DMS79 (cell line): Measurements from ENCODE around the gene LIM2.
A peak's percentile ranks its signal among the peaks of the same experiment; 100 is the strongest.

Experiments
- DNase-seq: peaks from one replicate; lab custom pipeline; 2025; lab: John Stamatoyannopoulos, UW

Gene LIM2

GRCh38 chr19:51396175-51396574 lies 8.4 kb upstream of the LIM2 start:
- no peak for DNase-seq

GRCh38 chr19:51394050-51394836 lies 6.5 kb upstream of the LIM2 start:
- DNase-seq, result peak; percentile 98

DNA sequence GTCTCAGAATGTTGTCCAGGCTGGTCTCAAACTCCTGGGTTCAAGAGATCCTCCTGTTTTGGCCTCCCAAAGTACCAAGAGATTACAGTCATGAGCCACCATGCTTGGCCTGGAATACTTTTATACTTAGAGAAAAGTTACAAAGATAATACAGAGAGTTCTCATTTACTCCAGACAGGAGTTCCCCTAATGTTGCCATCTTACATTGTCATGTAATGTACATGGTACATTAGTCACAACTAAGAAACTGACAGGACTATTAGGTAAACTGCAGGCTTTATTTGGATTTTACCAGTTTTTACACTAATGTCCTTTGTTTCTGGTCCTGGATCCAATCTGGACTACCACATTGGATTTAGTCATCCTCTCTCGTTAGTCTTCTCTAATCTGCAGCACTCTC lies 4.9 kb upstream of the LIM2 start:
- no peak for DNase-seq

GRCh38 chr19:51391073-51391611 lies 3.4 kb upstream of the LIM2 start:
- no peak for DNase-seq

DNA sequence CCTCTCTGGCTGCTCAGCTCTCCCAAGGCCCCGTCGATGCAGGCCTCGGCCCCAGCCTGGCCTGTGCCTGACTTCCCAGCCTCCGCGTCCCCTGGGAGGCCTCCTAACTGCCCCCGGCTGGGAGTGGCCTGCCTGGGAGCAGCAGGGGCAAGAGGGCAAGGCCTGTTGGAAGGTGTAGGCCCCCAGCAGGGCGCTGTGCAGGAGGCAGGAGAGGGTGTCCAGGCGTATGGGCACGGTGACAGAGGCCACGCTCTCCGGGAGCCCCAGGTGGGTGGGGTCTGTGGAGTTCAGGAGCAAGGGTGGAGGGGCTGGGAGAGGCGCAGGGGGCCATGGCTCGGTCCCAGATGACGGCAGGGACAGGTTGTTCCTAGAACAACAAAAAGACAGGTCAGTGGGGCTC lies 1.4 kb upstream of the LIM2 start:
- no peak for DNase-seq

DNA sequence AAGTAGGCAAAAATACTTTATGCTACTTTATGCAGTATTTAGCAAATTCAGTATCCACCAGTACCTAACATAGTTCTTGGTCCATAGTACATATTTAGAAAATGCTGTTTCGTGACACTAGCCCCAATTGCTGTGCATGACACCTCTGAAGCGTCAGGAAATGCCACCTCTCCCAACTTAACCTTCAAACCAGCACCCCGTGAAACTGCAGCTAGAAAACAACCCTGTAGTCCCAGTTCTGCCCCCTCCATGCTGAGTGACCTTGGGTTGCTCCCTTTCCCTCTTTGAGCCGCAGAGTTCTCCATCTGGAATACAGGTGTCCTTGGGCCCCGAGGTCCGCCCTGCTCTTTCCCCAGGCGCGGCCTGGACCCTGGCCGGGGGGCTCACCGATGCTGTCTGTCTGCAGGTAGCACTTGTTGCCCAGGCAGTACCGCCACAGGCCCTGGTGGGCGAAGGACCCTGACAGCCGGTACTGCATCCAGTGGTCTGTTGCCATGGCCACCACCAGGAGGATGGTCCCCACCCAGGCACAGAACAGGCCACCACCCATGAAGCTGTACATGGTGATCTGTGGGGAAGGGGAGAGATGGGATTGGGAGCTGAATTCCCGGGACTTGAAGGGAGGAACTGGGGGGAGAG lies 773 bp downstream of the LIM2 start:
- DNase-seq, result no peak

DNA sequence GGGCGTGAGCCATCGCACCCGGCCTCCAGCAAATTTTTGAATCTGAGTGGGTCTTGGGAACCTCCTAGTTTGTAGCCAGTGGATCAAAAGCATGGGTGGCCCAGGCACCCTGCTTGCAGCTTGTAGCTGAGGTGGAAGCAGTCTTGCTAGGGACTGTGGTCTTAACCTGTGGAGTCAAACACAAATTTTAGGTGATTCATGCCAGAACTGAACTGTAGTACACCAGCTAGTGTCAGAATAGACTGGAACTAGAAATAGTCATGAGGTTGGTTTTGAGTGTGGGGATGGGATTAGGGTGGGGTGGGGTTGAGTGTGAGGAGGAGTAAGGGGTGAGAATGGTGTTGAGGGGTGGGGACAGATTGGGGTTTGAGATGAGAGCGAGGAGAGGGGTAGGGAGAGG lies 5.8 kb downstream of the LIM2 start:
- no peak for DNase-seq

- no peak for DNase-seq
Measured at GRCh38 chr19:51380379-51380778, 7.4 kb downstream of the LIM2 start.

DNA sequence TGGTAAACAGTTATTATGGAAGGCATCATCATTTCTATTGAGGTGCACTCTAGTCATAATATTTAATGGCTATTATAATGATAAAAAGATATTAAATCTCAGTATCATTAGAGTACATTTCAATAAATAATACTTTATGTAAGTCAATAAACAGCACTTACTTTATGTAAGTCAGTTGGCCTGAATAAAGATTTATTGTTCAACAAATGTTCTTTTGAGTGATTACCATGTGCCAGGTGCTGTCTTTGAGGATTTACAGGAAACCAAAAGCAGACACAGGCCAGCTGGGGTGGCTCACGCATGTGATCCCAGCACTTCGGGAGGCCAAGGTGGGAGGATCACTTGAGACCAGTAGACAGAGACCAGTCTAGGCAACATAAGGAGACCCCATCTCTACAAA lies 10.4 kb downstream of the LIM2 start:
- DNase-seq, result no peak

DNA sequence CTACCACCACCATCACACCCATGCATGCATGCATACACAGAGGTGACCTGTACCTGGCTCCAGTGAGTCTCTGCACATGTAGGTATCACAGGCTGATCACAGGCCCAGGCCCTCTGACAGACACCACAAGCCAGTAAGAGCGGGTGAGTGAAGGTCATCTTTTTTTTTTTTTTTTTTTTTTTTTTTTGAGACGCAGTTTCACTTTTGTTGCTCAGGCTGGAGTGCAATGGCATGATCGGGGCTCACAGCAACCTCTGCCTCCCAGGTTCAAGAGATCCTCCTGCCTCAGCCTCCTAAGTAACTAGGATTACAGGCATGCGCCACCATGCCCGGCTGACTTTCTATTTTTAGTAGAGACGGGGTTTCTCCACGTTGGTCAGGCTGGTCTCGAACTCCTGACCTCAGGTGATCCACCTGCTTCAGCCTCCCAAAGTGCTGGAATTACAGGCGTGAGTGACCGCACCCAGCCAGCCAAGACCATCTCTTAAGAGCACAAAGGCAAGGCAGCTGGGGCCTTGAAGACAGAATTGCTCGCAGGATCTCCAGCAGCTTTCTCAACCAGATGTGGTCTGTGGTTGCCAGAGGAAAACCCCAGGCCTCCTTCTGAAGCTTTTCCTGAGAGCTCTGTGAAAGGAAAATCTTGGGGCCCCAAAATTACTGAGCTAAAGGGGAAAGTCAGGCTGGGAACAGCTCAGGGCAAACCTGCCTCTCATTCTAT lies 12.1 kb downstream of the LIM2 start:
- DNase-seq, result no peak

- DNase-seq, result no peak
Measured at GRCh38 chr19:51372649-51373504, 14.9 kb downstream of the LIM2 start, which contains the start of gene NKG7. TSS of gene NKG7 (minus strand) at chr19:51372654. CDS start at chr19:51372535, 119 bp downstream.

DNA sequence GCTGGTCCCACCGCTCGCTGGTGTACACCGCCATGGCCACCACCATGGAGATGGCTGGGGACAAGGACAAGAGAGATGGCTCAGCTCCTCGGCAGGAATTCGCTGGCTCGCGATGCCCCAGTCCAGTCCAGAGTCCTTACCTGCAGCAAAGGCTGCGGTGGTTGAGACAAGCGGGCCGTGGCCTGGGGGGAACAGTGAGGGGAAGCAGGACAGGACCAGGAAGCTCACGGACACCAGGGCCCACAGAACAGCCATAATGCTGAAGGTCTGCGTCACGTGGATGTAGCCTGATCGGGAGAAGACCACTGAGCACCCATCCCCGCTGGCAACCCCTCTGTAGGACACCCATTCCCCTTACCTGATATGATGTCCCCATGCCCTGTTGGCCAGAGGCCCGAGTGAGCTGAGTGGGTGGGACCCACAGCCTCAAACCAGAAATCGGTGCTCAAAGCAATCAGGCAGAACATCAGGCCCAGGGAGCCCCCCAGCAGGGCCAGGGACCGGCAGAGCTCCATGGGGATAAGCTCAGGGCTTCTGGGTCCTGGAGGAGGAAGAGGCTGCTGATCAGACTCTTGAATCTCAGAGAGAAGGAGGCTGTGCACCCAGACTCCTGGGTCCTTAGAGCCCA lies 15.6 kb downstream of the LIM2 start:
- DNase-seq, result no peak

DNA sequence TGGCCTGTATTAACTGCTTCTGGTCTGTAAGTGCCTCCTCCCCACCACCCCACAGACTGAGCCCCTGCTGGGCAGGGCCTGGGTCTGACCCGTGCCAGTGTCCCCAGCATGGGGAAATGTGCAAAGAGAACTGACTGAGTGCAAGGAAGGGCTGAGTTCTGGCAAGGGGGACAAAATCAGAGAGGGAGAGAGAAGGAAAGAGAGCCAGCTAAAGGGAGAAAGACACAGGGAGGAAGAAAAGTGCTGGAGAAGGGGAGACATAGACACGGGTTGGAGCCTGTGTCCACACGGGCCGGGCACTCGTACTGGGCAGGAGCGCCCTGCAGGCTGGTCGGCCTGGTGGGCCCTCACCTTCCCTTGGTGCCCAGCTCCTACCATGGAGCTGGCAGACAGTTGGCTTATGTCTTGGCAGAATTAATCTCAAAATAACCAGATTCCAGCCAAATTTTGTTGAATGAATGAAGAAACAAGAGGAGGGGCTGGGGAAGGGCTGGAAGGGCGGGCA lies 16.5 kb downstream of the LIM2 start:
- no peak for DNase-seq

DNA sequence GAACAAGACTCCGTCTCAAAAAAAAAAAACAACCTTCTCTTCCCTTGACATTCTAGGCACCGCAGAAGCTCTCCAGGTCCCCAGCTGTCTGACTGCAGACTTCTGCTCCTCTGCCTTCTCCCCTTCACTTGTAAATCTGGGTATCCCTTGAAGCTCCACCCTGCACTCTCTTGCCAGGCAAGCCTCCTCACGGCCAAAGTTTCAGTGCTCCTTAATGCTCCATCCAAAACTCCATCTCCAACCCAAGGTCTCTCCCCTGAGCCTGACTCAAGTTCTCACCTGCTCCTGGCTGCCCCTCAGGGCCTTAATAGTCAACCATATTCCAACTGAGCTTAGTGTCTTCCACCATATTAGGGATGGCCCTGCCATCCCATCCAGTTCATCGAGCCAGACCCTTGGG lies 17.5 kb downstream of the LIM2 start:
- no peak for DNase-seq

- no peak for DNase-seq
Measured at GRCh38 chr19:51368366-51369282, 19.1 kb downstream of the LIM2 start, which contains the start of gene CLDND2. TSS of gene CLDND2 (minus strand) at chr19:51369003. CDS start at chr19:51368577, 426 bp downstream.

DNA sequence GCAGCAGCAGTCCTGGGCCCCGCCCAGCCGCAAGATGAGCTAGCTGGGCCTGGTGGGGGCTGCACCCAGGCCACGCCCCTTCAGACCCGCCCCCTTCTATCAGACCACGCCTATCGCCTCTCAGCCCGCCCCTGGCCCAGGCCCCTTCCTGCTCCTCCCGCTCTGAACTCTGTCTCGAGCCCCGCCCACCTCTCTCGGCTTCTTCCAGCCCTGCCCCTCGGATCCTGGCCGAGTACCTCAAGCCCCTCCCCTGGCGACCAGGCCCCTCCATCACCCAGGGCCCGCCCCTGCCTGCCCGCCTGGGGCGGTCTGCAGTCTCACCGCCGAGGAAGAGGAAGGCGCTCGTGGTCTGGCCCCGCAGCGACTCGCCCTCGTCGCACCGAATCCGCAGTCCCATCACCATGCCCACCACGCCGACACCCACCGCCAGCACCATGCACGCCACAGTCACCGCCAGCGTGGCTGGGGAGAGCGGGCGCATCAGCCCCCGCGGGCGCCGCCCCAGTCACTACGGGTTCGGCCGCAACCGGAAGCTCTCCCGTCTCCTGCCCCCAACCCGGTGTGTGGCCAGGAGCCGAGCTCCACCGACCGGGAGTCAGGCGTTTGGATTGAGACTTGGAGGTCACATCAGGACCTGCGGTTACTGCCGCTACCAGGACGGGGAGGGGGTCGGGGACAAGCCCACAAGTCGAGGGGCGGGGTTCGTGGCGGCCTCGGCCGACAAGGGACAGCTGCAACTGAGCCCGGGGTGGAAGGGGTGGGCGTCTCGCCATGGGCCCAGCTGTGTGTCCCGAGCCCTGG lies 20.0 kb downstream of the LIM2 start:
- DNase-seq, result peak; percentile 87

- no peak for DNase-seq
Measured at GRCh38 chr19:51367255-51367564, 20.6 kb downstream of the LIM2 start.

GRCh38 chr19:51366389-51367254 lies 21.2 kb downstream of the LIM2 start:
- peak; percentile 95 for DNase-seq
